AG08395 (cell line): ENCODE measurements around the gene VASH1.

Experiments used
- DNase-seq: peaks from one replicate; pipeline ENCODE4 v3.0.0; 2012; ENCODE audit warnings: mixed read lengths, low spot score

VASH1 gene

DNA sequence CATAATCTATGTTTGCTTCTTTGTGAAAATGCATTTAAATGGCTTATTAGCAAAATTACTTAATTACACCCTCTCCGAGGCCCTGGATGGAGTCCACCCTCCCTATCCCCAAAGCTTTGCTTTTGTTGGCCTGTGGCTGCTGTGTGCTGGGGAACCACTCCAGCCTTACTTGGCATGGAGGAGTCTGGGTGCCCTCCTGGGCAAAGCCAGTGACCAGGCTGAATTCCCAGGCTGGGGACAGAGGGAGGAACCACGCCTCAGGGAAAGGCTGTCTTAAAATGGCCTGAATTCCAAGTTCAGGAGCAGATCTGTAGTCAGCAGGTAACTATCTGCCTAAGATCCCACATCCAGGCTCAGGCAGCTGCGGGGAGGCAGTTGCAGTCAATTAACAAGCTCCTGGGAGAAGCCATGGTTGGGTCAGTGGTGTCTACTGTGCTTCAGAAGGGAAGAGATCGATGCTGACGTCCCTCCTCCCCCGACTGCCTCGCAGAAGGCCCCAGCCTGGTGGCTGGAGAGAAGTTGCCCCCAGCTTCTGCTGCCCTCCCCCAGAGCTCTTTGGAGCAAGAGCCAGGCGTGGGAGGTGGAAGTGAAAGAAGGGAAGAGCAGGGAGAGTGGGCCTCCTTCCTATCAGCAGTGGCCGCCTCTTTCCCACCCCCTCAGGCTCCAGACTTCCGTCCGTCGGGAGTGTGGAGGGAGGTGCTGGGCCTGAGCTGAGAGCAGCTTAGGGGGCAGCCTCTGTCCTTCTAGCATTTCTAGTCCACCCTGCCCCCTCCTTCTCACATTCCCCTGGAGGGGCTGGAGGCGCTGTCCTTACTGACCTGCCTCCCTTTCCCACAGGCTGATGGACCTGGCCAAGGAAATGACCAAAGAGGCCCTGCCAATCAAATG lies 11.3 kb downstream of the VASH1 start:
- no peak for DNase-seq

DNA sequence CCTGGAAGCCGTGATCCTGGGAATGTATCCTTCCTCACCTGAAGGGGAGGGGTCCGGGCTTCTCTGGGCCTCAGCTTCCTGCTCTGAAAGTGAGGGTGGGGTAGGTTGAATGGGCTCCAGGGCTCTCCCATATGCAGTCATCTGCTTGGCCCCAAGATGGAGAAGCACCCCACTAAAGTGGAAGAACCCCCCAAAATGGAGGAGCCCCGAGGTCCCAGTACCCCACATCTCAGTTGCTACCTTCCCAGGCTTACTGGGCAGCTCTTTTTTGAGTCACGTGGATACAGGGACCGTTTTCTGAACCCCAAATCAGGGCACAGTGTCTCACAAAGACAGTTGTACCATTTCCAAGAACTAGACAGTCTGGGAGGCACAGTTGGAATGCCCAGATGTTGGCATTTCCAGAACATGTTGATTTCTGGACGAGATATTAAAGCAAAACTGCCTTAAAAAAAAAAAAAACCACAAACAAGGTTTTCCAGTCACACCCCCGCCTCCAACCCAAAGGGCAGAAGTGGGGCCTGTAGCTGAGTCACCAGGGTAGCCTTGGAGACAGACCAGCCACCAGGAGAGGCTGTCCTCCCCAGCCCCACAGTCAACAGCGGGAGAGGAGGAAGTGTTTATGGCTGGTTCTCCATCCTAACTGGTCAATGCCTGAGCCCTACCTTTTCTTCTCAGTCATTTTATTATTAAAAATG lies 12.1 kb downstream of the VASH1 start:
- DNase-seq: peak; percentile 94

DNA sequence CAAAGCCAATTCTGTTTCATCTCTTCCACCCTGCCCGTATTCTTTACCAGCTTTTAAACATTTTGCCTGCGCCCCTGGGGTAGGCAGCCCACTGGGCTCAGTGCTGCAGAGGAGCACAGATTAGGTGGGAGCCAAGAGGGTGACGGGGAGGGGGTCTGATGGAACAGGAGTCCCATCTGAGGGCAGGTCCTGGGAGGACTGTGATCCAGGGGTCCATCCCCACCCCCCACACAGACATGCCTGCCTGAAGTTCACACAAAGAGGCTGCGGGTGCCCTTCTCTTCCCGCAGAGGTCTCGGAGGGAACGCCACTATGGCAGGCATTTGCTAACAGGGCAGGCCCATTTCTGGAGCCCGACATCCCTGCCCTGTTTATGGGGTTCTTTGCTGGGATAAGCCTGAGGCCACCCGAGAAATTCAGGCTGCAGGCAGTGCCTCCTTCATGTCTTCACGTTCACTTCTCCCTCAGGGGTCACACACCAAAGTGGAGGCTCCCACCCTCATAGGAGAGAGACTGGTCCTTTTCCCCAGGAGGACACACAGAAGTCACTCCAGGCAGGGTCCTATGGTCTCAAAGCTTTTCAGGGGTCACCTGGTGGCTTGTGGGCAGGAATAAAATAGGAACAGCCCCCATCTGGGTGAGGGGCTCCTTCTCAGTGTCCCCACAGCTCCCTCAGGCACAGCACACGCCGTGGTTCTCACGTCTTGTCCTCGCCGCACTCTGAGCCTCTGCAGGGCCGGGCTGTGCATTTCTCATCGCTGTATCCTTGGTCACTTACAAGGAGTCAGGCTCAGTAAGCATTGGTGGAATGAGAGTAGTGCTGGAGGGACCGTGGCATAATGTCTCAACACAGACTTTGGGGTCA lies 12.9 kb downstream of the VASH1 start:
- DNase-seq: no peak

DNA sequence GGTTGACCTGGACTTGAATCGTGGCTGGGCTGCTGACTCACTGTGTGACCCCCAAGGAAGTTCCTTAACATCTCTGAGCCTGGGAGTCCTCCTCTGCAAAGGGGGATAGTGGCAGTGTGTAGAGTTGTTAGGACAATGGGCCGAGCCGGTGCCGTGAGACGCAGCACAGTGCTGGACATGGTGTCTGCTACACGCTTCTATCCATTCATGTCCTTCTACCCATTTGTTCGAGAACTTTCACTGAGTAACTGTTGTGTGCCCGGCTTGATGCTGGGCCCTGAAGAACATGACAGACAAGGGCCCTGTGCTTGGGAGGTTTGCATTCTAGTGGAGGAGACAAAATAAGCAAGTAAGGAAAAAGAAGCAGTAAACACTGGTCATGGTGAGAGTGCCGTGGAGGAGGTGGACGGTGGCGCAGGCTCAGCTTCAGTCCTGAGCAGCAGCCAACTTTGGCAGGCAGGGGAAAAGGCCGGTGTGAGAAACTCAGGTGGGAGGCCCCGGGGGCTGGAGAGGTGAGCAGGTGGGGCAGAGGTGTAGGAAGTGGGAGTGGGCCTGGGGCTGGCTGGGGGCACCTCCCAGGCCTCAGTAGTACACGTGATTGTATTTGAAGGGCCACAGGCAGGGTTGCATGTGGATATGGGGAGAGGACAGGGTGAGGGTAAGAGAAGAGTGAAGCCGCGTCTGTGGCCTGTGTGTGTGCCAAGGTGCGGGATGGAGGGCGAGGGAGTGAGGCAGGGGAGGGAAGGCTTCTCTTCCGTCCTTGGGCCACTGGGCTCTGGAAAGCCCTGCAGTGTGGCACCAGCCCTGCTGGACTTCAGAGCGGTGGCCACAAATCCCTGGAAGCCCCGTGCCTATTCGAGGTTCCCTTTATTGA lies 13.8 kb downstream of the VASH1 start:
- DNase-seq: no peak

DNA sequence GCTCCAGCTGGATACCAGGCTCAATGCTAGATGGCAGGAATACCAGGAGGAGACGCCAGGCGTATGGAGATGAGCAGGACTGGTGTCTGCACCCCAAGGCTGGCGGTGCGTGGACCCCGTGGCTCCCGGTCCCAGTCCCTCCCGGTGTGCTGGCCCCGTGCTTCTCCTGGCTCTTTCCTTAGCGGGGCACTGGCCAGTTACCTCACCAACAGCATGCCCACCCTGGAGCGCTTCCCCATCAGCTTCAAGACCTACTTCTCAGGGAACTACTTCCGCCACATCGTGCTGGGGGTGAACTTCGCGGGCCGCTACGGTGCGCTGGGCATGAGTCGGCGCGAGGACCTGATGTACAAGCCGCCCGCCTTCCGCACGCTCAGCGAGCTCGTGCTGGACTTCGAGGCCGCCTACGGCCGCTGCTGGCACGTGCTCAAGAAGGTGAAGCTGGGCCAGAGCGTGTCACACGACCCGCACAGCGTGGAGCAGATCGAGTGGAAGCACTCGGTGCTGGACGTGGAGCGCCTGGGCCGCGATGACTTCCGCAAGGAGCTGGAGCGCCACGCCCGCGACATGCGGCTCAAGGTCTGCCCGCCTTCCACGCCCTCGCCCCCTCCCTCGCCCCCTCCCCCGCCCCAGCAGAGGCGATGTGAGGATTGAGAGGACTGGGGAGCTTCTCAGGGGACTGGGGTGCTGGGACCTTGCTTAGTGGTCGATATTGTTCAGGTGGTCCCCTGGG lies 14.6 kb downstream of the VASH1 start:
- DNase-seq: no peak

DNA sequence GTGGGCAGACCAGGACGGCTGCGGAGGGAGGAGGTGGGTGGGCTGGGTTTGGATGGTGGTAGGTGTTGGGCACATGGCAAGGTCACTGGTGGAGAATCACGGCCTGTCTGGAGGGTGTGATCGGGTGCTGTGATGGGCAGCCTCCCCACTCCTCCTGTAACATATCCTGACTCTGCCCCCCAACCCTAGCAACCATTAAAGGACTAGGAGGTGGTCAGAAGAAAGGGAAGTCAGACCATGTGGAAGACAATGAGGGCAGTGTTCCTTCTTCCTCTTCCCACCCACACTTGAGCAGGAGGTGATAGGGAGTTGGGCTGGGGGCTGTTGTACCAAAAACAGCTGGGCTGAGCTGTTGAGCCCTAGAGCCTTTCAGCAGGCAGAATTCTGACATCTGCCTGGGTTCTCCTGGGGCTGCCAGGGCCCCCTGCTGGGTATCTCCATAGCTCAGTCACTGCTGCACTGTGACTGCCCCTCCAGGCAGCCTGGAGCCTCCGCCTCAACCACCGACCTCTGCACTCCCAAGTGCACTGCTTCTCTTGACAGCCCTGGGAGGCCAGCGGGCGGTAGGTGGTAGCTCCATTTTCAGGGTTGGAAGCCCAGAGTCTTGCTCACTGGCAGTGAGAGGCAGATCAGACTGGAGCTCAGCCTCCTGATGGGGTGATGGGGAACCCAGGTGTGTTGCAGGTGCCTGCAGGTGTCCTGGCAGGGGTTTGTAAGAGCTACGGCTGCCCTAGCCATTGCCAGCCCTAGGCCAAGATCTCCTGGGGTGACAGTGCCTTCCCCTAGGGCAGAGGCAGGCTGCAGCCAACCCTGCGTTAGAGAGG lies 15.4 kb downstream of the VASH1 start:
- no peak for DNase-seq

DNA sequence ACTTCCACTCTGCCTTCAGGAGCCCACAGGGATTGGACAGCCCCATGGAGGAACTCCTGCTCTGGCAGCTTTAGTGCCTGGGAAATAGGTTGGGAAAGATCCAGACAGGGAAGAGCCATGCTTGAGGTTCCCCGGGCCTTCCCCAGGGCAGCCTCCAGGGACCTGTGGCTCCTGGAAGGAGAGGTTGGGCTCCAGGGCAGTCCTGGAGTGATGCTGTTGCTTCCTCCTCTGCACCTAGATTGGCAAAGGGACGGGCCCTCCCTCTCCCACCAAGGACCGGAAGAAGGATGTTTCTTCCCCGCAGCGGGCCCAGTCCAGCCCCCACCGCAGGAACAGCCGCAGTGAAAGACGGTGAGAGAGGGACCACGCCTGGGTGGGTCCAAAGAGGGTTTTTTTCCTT lies 16.5 kb downstream of the VASH1 start:
- DNase-seq: no peak

DNA sequence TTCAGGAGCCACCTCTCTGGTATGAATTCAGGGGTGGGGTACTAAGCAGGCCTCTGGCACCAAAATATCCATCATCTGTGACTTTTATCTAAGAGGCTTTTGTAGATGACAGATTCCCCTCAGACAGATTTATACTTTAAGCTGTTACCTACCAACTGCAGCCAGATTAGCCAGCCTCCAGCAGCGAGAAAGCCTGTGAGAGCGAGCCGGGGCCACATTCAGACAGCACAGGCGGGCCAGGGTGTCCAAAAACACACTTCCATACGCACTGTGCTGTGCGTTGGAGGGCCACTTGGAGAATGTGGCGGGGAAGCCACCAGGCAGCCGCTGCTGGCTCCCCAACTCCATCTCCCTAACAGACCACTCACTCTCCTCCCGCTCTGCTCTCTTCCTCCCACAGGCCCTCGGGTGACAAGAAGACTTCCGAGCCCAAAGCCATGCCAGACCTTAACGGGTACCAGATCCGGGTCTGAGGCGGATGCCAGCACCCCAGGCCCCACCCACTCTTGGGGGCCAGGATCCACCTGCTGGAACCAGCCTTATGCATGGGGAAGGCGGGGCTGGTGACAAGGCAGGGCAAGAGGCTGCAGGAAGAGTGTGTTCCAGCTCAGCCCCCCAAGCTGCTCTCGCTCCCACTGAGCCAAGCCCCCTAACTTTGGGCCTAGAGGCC lies 17.4 kb downstream of the VASH1 start:
- no peak for DNase-seq

DNA sequence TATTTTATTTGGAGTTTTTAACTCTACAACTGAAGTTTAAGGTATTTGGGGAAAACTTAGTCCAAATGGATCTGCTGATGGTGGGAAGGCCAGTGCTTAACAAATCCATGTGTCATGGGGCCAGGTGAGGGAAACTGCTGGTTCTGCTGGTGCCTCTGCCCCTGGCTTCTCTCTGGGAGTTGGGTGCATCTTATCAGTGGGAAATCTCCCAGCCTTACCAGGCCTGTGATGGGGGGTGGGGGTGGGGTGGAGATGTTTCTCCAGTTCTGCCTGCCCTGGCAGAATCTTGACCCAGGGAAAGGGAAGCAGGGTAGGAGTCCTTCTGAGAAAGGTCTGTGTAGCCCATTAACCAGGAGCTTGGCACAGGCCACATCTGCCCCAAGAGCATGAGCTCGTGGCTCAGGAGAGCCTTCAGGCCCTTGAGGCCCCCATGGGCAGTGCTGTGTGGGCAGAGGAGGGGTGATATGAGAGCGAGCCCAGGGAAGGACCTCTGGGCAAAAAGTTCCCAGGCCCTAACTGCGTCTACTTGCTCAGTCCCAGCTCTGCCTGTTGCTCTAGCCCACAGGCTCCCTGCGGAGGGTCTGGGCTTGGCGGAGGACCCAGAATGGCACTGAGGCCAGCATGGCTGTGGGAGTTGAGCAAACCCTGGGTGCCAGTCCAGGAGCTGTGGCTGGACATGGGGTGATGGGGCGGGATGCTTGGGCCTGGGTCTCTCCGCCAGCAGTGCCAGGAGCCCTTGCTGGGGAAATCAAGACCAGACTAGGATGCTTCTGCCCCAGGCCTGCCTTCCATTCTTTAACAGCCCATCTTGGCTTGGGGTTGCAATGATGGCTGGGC lies 18.2 kb downstream of the VASH1 start:
- DNase-seq: no peak

DNA sequence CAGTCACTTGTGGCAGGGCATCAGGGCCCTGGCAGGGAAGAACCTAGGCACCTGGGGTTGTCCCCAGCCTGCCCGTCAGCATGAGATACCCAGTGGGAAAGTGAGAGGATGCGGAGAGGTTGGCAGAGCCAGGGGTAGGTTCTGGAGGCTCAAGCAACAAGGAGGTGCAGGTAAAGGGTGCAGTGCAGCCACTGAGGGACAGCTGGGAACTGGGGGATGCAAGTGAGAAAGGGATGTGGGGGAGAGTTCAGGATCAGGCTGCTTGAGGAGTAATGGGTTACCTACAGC lies 18.7 kb downstream of the VASH1 start:
- DNase-seq: no peak

DNA sequence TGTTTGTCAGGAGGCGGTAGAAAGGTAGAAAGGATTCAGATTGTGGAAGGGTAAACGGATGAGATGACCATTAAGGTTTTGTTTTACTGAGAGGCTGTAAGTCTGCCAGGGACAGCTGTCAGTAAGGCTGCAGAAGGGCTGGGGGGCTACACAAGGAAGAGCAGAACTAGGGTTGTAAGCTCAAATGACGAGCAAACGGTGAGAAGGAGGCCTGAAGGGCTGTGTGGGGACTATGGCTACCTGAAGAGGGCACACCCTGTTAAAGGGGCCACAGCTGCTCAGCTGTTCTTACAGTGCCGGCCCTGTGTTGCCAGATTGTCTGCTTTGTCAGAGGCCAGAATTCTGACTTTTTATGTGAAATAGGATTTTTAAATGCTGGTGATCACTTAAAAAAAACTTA lies 19.1 kb downstream of the VASH1 start:
- no peak for DNase-seq

DNA sequence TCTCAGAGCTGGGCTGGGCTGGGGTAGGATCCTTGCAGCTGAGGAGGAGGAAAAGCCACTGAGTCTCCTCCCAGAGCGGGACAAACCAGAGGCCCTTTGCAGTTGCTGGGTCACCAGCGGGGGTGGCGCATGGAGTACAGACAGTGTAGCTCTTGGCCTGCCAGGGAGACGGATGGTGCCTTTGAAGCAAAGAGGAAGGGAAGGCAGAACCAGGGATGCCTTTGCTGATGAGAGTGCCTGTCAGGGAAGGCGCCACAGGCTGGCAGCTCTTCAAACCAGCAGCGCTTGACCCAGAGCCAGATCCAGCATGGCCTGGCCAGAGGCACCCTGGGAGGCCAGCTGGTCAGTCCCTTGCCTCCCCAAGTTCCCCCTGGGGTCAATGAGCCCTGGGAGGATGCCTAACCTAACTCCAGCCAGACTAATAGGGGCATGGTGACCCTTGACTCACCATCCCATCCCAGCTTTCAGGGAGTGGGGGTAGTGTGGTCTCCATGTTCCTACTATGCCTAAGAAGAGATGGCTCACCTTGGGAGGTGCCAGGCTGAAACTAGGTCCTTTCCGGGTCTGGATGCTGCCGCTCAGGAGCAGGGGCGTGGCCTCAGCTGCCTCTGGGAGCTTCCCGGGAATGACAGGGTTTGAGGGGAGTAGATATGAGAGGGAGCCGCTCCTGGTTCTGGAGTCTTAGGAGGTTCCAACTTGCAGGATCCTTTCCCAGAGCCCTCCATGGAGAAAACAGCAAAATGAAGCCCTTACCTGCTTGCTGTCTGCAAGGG lies 19.8 kb downstream of the VASH1 start:
- DNase-seq: no peak

DNA sequence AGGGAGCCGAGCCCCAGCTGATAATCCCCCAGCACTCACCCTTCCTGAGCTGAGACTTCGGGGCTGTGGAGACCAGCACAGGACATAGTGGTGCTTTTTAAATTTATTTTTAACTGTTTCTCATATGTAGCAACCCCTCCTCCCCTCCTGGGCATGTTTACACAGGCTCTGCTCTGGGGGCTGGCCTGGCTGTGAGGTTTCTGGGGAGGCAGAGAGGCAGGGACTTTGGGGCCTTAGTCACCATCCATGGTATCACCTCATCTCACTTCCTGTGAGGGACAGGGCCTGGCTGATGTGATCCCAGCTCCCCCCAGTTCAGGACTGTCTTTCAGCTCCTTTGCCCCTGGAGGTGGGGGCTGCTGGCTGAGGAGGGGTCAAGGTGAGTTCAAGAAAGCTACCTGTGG lies 20.4 kb downstream of the VASH1 start:
- no peak for DNase-seq

DNA sequence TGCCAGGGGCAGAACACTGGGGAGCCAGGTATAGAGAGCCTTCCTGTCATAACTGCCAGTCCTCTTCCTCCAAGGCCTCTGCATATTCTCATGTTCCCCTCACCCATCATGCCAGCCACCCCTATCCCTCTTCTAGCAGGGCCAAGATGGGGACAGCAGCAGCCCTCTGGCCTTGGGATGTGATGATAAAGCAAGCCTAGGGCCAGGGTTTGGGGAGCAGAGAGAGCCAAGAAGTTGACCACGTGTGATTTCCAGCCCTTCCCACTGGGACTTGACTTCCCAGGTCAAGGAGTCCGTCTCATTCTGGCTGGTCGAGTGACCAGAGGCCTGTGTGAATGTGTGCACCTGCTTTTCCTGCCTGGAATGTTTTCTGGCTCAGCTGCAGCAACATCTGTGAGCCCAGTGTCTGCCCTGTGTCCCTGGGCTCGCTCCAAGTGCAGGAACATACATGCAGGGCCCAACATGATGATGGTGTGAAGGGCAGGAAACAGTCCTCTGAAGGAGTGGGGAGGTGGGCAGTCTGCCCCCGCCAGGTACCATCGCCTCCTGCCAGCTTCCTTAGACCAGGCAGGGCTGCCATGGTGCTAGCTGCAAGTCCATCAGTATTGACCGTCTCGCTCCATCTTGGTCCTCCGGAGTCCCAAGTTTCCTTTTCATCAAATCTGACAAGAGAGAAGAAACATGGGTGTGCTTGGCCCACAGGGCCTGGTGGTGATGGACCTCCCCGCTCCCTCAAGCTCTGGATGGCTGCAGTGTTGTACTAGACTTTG lies 21.0 kb downstream of the VASH1 start:
- no peak for DNase-seq

DNA sequence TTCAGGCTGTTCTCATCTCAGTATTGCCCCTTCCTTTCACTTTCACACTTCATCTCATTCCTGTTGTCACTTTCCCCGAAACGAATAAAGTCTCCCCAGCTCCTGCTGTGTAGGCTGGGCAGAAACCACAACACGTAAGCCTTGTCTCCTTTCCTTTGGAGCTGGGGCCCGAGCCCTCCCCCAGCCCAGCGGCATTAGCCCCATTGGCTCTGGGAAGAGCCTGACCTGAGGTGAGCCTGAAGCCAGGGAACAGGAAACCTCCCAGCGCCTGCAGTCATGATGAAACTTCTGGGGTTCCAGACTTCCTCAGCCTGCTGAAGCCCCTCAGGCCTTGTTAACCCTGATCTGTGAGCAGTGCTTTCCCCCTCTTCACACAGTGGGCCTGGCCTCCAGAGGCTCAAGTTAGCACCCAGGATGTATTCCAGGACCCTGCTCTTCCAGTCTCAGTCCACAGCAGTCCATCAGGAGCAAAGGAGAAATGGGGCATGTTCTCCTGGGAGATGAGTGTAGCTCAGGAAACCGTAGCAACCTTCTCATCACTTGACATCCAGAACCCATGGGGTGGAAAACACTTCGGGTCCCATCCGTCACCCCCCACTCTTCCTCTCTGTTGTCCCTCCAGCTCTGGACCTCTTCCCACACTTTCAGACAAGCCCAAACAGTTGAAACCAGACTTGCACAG lies 21.8 kb downstream of the VASH1 start:
- DNase-seq: no peak

DNA sequence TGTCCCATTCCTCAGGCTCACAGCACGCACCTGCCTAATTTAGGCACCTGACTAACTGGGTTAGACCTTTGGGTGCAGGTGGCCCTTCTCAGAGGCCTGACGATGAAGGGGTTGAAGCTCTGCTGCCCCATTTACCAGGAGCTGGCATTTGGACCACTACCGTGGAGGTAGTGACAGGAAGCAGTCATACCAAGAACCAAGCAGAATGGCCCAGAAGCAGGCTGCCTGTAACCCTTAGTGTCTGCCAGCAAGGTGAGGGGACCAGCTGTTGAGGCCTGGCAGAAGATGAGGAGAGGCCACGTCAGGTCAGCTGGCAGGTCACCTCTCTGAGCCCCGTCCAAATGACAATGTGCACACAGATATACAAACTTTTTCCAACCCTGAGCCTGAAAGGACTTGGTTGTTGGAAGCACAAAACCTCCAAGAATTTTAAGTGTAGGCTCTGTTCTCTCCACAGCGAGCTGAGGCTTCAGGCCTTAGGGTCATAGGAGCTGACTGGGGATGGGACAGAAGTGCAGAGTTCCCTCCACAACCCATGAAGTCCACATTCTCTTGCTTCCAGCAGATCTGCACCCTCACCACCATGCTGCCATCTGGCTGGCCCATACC lies 23.1 kb downstream of the VASH1 start:
- no peak for DNase-seq
